H54 (cell line): ENCODE results near the gene FAR2.
A peak's percentile ranks its signal among the peaks of the same experiment; 100 is the strongest.

ENCODE experiments used
- DNase-seq: peaks from one replicate; pipeline ENCODE4 v3.0.0; 2011; ENCODE audit warnings: low spot score, mixed read lengths; ENCODE audit not compliant: insufficient read length
- FAIRE-seq: peaks from 3 replicates; lab custom pipeline; 2011; peaks lifted over from hg19 to GRCh38; lab: Jason Lieb, UNC
- POLR2A ChIP-seq: IDR thresholded peaks from 2 replicates; pipeline ENCODE4 v1.6.1; 2011; ENCODE audit warnings: low read depth, mild to moderate bottlenecking, low read length

FAR2 gene

DNA sequence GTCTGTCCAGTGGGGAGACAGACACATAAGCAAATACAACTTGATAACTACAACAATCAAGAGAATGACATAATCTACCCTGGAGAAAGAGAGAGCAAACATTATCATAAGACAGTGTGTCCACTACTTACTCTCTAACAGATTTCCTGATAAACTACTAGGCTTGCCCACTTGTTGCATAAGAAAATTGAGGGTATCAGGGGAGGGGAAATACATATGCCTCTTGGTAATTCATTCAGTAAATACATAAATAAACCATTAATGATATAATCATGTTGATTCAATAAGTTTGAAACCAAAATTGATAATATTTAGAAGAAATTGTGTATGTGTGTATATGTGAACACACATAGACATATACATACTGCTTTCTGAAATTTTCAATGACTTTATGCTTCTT lies 155.3 kb downstream of the FAR2 start:
- TF ChIP-seq POLR2A = no peak
- FAIRE-seq = no peak

DNA sequence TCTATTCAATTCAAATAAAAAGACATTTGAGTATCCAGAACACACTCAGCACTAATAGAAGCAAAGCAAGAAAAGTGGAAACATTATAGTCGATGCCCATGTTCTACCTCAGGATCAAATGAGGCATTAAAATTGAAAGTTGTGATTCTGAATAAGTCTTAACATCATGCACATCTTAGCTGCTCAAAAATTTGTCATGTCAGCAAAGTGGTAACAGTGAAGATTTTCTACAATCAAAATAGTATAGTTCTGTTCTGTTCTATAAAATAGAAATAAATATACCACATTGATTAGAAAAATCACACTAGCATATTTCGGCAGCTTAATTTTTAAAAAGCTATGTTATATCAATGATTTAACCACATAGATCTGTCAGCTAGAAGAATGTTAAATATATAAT lies 157.2 kb downstream of the FAR2 start:
- DNase-seq (no peak), FAIRE-seq (no peak)
- TF ChIP-seq POLR2A = no peak

More for the DNA sequence above, 155.3 kb downstream of the FAR2 start:
- DNase-seq = no peak

DNA sequence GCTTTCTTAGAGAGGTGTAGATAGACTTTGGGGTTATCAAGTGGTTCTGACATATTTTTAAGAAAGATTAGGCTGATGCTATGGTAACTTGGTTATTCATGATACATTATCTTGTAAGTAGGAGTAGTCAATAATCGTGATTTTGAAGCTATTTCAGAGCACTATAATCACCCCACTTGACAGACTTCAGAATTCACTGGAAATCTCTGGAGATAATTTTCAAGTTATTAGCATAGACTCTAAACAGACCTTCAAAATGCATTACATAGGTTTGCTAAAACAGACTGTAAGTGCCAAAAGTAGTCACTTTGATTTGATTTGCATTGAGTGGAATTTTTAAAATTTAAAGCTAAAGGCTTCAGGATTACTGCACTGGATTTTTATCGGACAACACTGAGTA lies 157.6 kb downstream of the FAR2 start:
- no peak for TF ChIP-seq POLR2A
- FAIRE-seq (no peak), DNase-seq (no peak)

DNA sequence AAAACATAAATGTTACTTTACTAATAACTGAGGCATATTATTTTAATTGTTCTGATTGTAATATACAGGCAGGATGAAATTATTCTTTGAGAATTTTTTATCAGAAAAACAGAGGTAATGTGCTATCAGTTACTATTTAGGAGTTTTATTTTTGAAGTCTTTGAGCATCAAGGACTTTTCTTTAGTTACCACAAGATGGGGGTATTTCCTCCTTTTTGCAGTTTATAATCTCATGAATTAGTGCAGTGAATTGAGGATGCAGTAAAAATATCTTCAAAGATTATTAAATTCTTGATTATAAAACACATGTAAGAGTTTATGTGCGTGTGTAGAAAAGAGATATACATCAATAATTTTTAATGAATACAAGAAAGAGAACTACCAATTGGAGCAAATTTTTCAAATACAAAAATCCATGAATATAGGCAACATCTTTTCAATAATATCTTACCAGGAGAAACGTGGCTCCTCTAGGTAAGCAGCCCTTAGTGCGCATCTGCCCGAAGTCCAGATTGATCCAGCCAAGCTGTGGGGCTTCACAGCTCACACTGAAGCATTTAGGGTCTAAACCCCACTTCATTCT lies 160.3 kb downstream of the FAR2 start:
- TF ChIP-seq POLR2A = no peak
- FAIRE-seq (no peak), DNase-seq (no peak)

DNA sequence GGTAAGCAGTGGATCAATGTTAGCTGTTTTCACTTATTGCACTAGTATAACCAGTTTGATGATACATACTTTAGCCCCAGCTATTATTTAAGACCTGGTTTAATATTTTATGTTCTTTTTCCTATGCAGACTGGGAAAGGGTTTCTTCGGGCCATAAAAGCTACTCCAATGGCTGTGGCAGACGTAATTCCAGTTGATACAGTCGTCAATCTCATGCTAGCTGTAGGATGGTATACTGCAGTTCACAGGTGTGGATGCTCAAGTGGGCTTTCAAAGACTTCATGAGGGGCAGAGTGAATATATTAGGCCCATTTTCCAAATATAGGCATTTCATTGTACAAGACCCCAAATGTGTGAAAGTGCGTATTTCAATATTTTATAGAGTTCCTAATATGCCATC lies 161.8 kb downstream of the FAR2 start:
- TF ChIP-seq POLR2A = no peak
- no peak for FAIRE-seq
- DNase-seq = no peak

DNA sequence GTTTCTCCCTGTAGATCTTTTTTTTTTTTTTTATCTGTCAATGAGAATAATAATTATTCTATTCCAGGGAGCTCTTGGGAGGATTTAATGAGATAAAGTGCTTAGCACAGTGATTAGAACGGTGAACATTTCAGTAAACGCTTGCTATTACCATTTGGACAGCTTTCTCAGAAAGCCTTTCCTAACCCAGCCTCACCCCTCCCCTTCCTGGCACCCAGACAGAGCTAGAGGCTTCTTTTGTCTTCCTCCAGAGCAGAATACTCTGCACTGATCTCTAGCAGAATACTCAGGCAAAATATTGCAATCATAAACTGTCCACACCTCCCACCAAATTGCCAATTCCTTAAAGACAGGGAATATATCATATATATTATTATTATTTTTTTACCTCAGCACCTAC lies 165.3 kb downstream of the FAR2 start:
- FAIRE-seq (no peak), DNase-seq (no peak)
- TF ChIP-seq POLR2A = no peak

DNA sequence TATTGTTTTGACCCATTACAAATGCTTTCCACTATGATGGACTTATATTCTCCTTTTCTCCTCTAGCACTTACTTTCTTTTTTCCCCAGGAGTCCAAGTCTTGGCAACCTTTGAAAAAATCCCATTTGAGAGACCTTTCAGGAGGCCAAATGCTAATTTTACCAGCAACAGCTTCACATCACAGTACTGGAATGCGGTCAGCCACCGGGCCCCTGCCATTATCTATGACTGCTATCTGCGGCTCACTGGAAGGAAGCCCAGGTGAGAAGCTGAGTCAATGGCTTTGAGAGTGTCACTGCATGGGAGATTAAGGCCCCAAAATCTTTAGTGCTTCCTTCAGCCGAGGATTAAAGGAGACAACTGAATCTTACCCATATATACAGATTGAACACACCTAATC lies 167.7 kb downstream of the FAR2 start:
- DNase-seq = peak; percentile 7

DNA sequence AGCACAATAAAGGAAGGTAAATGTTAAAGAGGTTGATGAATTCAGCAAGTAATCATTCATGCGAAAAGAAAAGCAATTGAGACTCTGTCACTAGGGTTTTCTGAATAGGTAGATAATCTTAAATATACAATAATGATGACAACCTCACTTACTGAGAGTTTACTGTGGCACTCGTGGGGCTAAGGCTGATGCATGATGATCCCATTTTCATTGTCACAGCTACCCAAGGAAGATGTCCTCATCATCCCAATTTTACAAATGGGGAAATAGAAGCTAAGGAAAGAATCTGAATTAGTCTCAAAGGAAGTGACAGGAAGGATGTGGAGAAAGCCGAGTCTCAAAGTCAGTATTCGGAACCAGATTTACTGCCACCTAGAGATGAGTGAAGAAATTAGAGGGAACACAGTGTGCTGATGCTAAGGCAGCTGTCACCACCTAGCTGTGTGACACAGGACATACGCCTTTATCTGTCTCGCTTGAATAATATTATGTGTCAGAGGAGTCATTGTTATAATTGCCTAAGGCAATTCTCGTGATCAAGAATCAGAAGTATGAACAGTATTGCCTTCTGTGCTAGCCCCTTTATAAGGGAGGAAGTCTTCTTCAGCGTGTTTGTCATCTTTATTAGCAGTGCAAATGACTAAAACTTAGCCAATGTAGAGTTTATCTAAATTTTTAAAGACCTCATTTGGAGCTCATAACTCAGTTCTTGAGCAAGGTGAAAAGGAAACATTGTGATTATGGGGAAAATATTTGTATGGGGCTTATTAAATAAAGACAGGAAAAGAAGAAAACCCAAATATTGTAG lies 168.7 kb downstream of the FAR2 start:
- no peak for TF ChIP-seq POLR2A
- FAIRE-seq = peak; percentile 94
- DNase-seq = no peak

More for the DNA sequence above, 167.7 kb downstream of the FAR2 start:
- FAIRE-seq = peak; percentile 85
- TF ChIP-seq POLR2A = no peak

DNA sequence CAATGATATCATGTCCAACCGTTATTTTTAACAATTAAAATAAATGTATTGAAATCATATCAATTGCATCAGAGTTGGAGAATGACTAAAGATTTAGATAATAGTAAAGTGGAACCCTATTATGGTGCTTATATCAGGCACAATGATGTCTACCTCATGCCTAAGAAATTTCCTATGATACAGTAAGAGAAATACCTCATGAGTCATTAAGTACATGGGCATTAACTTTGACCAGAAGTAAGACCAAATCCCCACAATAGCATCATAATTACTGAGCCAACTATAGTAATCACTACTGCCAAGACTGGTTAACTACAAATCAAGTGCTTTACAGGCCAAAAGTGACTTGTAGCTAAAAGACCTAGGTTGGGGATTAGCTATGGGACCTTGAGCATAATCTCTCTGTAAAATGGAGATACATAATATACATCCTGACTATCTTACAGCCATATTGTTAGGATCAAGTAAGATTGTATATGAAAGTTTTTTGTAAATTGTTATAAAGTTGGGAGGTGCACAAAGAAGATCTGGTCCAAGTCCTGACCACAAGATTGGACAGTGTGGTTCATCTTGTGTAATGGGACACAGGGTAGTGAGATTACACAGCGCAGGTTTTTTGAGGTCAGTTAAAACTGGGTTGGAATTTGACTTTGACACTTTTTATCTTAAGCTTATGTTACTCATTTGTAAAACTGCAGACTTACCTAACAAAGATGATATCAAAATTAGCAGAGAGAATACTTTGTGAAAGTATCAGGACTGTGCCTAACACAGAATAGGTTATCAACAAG lies 171.4 kb downstream of the FAR2 start:
- no peak for TF ChIP-seq POLR2A
- FAIRE-seq (peak; percentile 85), DNase-seq (peak; percentile 21)

DNA sequence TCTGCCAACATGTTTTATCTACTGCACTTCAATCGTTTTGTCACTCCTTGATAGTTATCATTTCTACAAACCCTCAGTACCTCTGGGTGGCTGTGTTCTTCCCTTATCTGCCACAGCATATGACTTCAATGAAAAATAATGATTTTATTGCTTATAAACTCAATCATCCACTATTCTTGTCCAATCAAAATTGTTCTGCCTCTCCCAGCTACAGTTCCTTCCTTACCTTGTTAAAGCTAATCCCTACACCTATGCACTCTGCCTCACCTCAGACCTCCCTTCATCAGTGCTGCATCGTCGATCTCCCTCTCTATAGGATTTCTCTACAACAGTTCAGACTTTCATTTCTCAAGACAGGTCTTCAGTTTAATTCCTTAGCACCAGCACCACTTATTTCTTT lies 173.1 kb downstream of the FAR2 start:
- FAIRE-seq = no peak

DNA sequence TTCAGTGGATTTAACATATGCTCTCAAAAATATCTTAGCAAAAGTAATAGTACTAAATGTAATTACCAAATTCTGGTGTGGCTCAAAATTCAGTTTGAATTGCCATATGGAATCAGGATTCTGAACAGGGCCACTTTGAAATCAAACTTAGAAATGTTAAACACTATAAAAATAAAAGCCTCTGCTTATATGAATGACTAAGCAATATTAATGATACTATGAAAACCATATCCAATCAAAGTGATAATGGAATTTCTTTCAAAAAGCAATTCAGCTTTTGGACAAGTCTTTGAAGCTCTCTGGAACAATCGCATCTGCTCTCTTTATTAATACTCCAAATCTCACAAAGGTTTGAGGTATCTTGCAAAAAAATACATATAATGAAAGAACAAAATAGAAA lies 180.3 kb downstream of the FAR2 start:
- DNase-seq (no peak), FAIRE-seq (no peak)
- no peak for TF ChIP-seq POLR2A

More for the DNA sequence above, 173.1 kb downstream of the FAR2 start:
- DNase-seq = no peak
- TF ChIP-seq POLR2A = no peak

DNA sequence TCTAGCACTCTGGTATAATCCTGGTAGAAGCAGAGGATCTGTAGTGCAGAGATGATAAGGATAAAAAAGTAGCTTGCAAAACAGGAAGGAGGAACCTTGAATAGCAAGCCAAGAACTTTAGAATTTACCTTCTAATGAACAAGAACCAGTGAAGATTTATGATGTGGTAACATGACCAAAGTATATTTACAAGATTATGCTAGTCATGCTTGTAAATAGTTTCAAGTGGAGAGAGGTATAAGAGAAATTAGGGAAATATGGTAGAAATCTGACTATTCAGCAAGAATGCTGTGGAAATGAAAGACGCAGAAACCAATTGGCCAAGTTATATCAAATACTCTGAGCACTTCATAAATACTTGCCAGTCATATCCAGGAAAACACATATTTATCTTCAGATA lies 184.1 kb downstream of the FAR2 start:
- no peak for TF ChIP-seq POLR2A
- FAIRE-seq (no peak), DNase-seq (no peak)

DNA sequence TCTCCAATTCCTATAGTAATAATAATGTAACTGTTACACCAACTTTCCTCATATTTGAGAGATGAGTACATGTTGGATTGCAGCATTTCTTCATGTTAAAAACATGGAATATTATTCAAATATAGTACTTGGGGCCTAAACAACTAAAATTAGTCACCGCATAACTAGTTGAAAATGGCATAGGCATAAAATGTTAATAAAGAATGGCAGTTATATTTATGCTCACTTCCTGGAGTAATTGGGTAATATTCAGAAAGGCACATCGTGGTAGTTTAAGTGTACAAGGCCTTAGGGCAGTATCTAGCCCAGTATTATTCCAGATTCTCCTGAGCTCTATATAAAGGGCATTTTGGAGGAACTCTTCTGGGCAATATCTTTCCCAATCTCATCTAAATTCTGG lies 185.9 kb downstream of the FAR2 start:
- TF ChIP-seq POLR2A = no peak
- DNase-seq (no peak), FAIRE-seq (no peak)

DNA sequence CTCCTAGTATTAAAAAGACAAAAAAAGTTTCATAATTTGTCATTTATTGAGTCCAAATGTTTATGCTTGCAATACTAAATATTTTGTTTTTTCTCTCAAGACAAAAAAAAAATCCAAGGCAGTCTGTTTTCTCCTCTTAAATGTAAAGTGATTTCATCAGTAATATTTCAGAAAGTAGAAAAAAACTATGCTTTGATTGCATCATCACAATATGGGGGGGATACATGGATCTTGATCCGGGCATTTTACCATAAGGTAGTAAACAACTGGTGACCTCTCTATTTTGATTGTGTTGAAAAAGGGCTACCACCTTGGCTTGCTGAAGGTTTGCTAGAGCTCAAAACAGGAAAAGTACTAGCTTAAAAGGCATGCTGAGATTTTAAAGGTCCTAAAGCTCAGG lies 188.2 kb downstream of the FAR2 start:
- no peak for TF ChIP-seq POLR2A
- DNase-seq (no peak), FAIRE-seq (no peak)
